Heart right ventricle (tissue), 16 donors: ENCODE data around the gene C3orf85. TPM values are rescaled to one million over a fixed set of nuclear protein-coding genes. Genes with fewer than 3 reads are reported as not detected.

ENCODE experiments used
- ATAC-seq, 8 donors: fragments of 200-7000 bp; cut with Tn5 transposase; one replicate each; pipeline ENCODE4 v1.9.1; 2020; ENCODE audit warnings: mild to moderate bottlenecking in 8 of 8, moderate library complexity in 8 of 8, moderate number of reproducible peaks in 1 of 8
- DNase-seq, 2 donors: peaks; one replicate each; pipeline ENCODE4 v3.0.0-alpha.2; 2020
- H3K27ac ChIP-seq, 10 donors: fragments of 200-600 bp; sonication (generic) in 2 of 10; one replicate each; pipeline versions ENCODE4 v1.5.0 to v1.8.0; 2020 to 2022; ENCODE audit warnings: mild to moderate bottlenecking in 3 of 10
- H3K27me3 ChIP-seq, 7 donors: fragments of 200-600 bp; one replicate each; pipeline ENCODE4 v1.8.0; 2021 to 2022; ENCODE audit warnings: mild to moderate bottlenecking in 2 of 7
- H3K36me3 ChIP-seq, 9 donors: fragments of 200-600 bp; sonication (generic) in 1 of 9; one replicate each; pipeline versions ENCODE4 v1.5.0 to v1.8.0; 2020 to 2022; ENCODE audit warnings: mild to moderate bottlenecking in 2 of 9
- H3K4me1 ChIP-seq, 9 donors: fragments of 200-600 bp; sonication (generic) in 1 of 9; one replicate each; pipeline versions ENCODE4 v1.5.0 to v1.8.0; 2020 to 2022; ENCODE audit warnings: mild to moderate bottlenecking in 4 of 9
- H3K4me3 ChIP-seq, 10 donors: fragments of 200-600 bp; sonication (generic) in 2 of 10; one replicate each; pipeline versions ENCODE4 v1.5.0 to v1.8.0; 2020 to 2022; ENCODE audit warnings: mild to moderate bottlenecking in 7 of 10, moderate library complexity in 2 of 10
- H3K9me3 ChIP-seq, 11 donors: fragments of 200-600 bp in 10 of 11; sonication (generic) in 2 of 11; one replicate each; pipeline versions ENCODE4 v1.5.0 to v1.8.0; 2013 to 2022; ENCODE audit warnings: mild to moderate bottlenecking in 2 of 11, control low read depth in 1 of 11, moderate library complexity in 1 of 11
- CTCF ChIP-seq, 9 donors: fragments of 200-600 bp; sonication (generic) in 2 of 9; IDR thresholded peaks; one replicate each; pipeline versions ENCODE4 v1.5.0 to v1.8.0; 2021 to 2022; ENCODE audit warnings: antibody characterized with exemption in 9 of 9, mild to moderate bottlenecking in 5 of 9, moderate library complexity in 1 of 9
- WGBS, 2 donors: extraction: QIAGEN DNeasy Blood & Tissue Kit; methylation state at CpG; one replicate each; pipeline ENCODE4 v1.1.7; 2013; ENCODE audit warnings: inconsistent platforms in 1 of 2; 5-methylcytosine and 5-hydroxymethylcytosine counted together
- intact Hi-C, 10 donors: fragments of 100-400 bp; cut with DNase I; formaldehyde crosslinking; loops; one replicate each; pipeline versions ENCODE4 v1.11.1 to v1.14.2; 2022
- polyA plus RNA-seq, 2 donors: library from polyadenylated mRNA; stranded (reverse); fragments of 200-250 nt; gene quantifications; one replicate each; pipeline ENCODE4 v1.2.3, GENCODE V29; 2013
- total RNA-seq, 10 donors: library from RNA; stranded (reverse); fragmentation: NEBNext Ultra II Directional in 3 of 10; extraction: Animal tissue kit (Norgen Biotek cat#: 25700) in 3 of 10; gene quantifications; one replicate each; pipeline versions ENCODE4 v1.2.1 to v1.2.4, GENCODE V29; 2021 to 2023
- donor health status: Arrhythmogenic right ventricular cardiomyopathy.
- donor health status: ischemic (EF 13 %, LVEDD 7.1; RV severe dilation, severe dysfunction).
- donor health status: healthy with polysubstance abuse.
- donor health status: DM: no; HTN: yes; CAD: no.
- donor health status: DM: no; HTN: no; CAD: no.
- donor health status: ischemic (EF 25% LVEDD 6.9; RV normal size, moderate dysfunction).
- donor health status: ischemic (EF 25% LVEDD 5.7; RV mildly dilated, moderate dysfunction).
- donor health status: healthy.
- donor health status: DM: yes; HTN: yes; CAD: no.
- donor health status: Ischemic cardiomyopathy.
- donor health status: ischemic (EF 35%, LVEDD 5.7; RV mildly dilated, moderate dysfunction).
- donor health status: nonischemic (EF 11% LVEDD 7.7; RV severe dilation, severe dysfunction).
- donor health status: DM: yes; HTN: yes; CAD: no.
- donor health status: PGD.
- donor health status: ischemic (EF 29% LVEDD 5.4; RV normal size, mild dysfunction).
- donor health status: nonischemic (EF 23%, LVEDD 6.1; RV moderate dilation, normal function).

Gene C3orf85
- total and polyA plus RNA-seq, 12 donors = not detected

- intact Hi-C loops = no loop called here
- Histone ChIP-seq H3K36me3 (no peaks in the 10 kb centered on the region), H3K4me1 (no peaks in the 10 kb centered on the region), H3K27me3 (no peaks in the 10 kb centered on the region), H3K4me3 (no peak overlapping the region), H3K27ac (no peak overlapping the region), H3K9me3 (no peaks in the 10 kb centered on the region)
- DNase-seq (no peak), ATAC-seq (no peak)
- no peak for TF ChIP-seq CTCF (IDR thresholded peaks at IDR 0.05)
- 84% methylated on average over 4 of the region's 4 CpGs for WGBS, 2 donors
These were observed 40.2 kb downstream of the C3orf85 start for GRCh38 chr3:109176726-109177125.

- H3K4me3 ChIP-seq = no peak overlapping the region
- no peaks in the 10 kb centered on the region for H3K9me3 ChIP-seq
- ATAC-seq = no peak
- H3K27ac ChIP-seq = no peak overlapping the region
- H3K4me1 ChIP-seq = no peaks in the 10 kb centered on the region
- H3K36me3 ChIP-seq = no peaks in the 10 kb centered on the region
- H3K27me3 ChIP-seq = no peaks in the 10 kb centered on the region
- intact Hi-C loops = no loop called here
- no peak for DNase-seq
- WGBS, 2 donors = 83% methylated on average over 5 of the region's 5 CpGs
- no peak for TF ChIP-seq CTCF (IDR thresholded peaks at IDR 0.05)
These were observed 41.4 kb downstream of the C3orf85 start for GRCh38 chr3:109177908-109178307.

GRCh38 chr3:109178708-109179107 is 42.2 kb downstream of the C3orf85 start:
- intact Hi-C loops = no loop called here
- TF ChIP-seq CTCF (IDR thresholded peaks at IDR 0.05) = no peak
- no peaks in the 10 kb centered on the region for H3K36me3 ChIP-seq
- no peak overlapping the region for H3K4me3 ChIP-seq
- H3K4me1 ChIP-seq = no peaks in the 10 kb centered on the region
- WGBS, 2 donors = 76 to 77% methylated on average over 1 of the region's 1 CpG
- H3K27ac ChIP-seq = no peak overlapping the region
- H3K9me3 ChIP-seq = no peaks in the 10 kb centered on the region
- ATAC-seq (no peak), DNase-seq (no peak)
- no peaks in the 10 kb centered on the region for H3K27me3 ChIP-seq

- H3K27me3 ChIP-seq = no peaks in the 10 kb centered on the region
- H3K9me3 ChIP-seq = no peaks in the 10 kb centered on the region
- H3K4me3 ChIP-seq = no peak overlapping the region
- no peaks in the 10 kb centered on the region for H3K36me3 ChIP-seq
- intact Hi-C loops = no loop called here
- H3K4me1 ChIP-seq = no peaks in the 10 kb centered on the region
- H3K27ac ChIP-seq = no peak overlapping the region
- ATAC-seq = no peak
- TF ChIP-seq CTCF (IDR thresholded peaks at IDR 0.05) = no peak
- no peak for DNase-seq
These were observed 48.2 kb downstream of the C3orf85 start for GRCh38 chr3:109184726-109185125.

- no peaks in the 10 kb centered on the region for H3K36me3 ChIP-seq
- no peak for DNase-seq
- intact Hi-C loops = no loop called here
- TF ChIP-seq CTCF (IDR thresholded peaks at IDR 0.05) = no peak
- H3K4me1 ChIP-seq = no peaks in the 10 kb centered on the region
- WGBS, 2 donors = 91 to 93% methylated on average over 5 of the region's 5 CpGs
- ATAC-seq = no peak
- no peak overlapping the region for H3K27ac ChIP-seq
- H3K4me3 ChIP-seq = no peak overlapping the region
- H3K27me3 ChIP-seq = no peaks in the 10 kb centered on the region
- no peaks in the 10 kb centered on the region for H3K9me3 ChIP-seq
These were observed 50.9 kb downstream of the C3orf85 start for GRCh38 chr3:109187390-109187789.
